Kidney (tissue), 14 donors: Measurements from ENCODE around the gene TNFRSF18. TPM values are rescaled to one million over a fixed set of nuclear protein-coding genes. Genes with fewer than 3 reads are reported as not detected.
A peak's percentile ranks its signal among the peaks of the same experiment; 100 is the strongest.

Source experiments
- DNase-seq, 5 donors: peaks; one replicate each; pipeline ENCODE4 v3.0.0-alpha.2; 2013 to 2020
- FAIRE-seq: peaks from 2 replicates; lab custom pipeline; 2012; peaks lifted over from hg19 to GRCh38; lab: Jason Lieb, UNC
- H3K27ac ChIP-seq, 2 donors: one replicate each; pipeline ENCODE4 v1.7.0; 2013; ENCODE audit warnings: low read depth in 2 of 2, low read length in 2 of 2, inconsistent platforms in 1 of 2
- H3K27me3 ChIP-seq: one replicate; pipeline ENCODE4 v1.7.1; 2013; ENCODE audit warnings: low read length, inconsistent platforms; ENCODE audit not compliant: control insufficient read depth, insufficient read depth
- H3K36me3 ChIP-seq, 3 donors: one replicate each; pipeline versions ENCODE4 v1.7.0 to v1.7.1; 2013; ENCODE audit warnings: low read length in 3 of 3, control low read depth in 1 of 3, inconsistent platforms in 1 of 3; ENCODE audit not compliant: insufficient read depth in 3 of 3, control insufficient read depth in 2 of 3
- H3K4me1 ChIP-seq, 3 donors: one replicate each; pipeline versions ENCODE4 v1.7.0 to v1.7.1; 2013; ENCODE audit warnings: low read length in 3 of 3, inconsistent platforms in 1 of 3, low read depth in 1 of 3; ENCODE audit not compliant: control insufficient read depth in 2 of 3, insufficient read depth in 2 of 3
- H3K4me3 ChIP-seq, 3 donors: one replicate each; pipeline versions ENCODE4 v1.7.0 to v1.8.1; 2013; ENCODE audit warnings: low read length in 3 of 3, control low read depth in 1 of 3, inconsistent platforms in 1 of 3
- H3K9ac ChIP-seq, 3 donors: one replicate each; pipeline versions ENCODE4 v1.7.0 to v1.7.1; 2013; ENCODE audit warnings: low read length in 3 of 3, control low read depth in 1 of 3, inconsistent platforms in 1 of 3
- H3K9me3 ChIP-seq, 3 donors: one replicate each; pipeline versions ENCODE4 v1.7.0 to v1.7.1; 2013; ENCODE audit warnings: low read length in 3 of 3, control low read depth in 1 of 3, inconsistent platforms in 1 of 3; ENCODE audit not compliant: control insufficient read depth in 2 of 3, insufficient read depth in 1 of 3
- CTCF ChIP-seq: IDR thresholded peaks from 3 replicates; pipeline ENCODE4 v1.5.1; 2012; ENCODE audit warnings: mild to moderate bottlenecking, moderate library complexity, borderline replicate concordance; ENCODE audit not compliant: insufficient read depth; ENCODE audit errors: extremely low read depth
- intact Hi-C: fragments of 100-400 bp; cut with DNase I; formaldehyde crosslinking; loops from one replicate; pipeline ENCODE4 v1.11.1; 2022
- polyA plus RNA-seq: library from polyadenylated mRNA; stranded (reverse); fragments of 350-450 nt; fragmentation: Illumina TruSeq; extraction: RNeasy Lipid Tissue Mini Kit (QIAGEN cat#74804); gene quantifications from one replicate; pipeline ENCODE4 v1.2.3, GENCODE V29; 2014; ENCODE audit warnings: low read depth, low replicate concordance; ENCODE audit not compliant: insufficient read depth
- total RNA-seq: library from RNA; stranded (reverse); fragmentation: NEBNext Ultra II Directional; extraction: Animal tissue kit (Norgen Biotek cat#: 25700); gene quantifications from one replicate; pipeline ENCODE4 v1.2.1, GENCODE V29; 2021
- donor health status: control.
- donor health status: control.
- donor health status: control.
- donor health status: control.
- donor health status: control.
- donor health status: DM: yes; HTN: yes; CAD: no.
- donor health status: Normal renal cell carcinoma (clear cell type).

Gene TNFRSF18
- total and polyA plus RNA-seq, 2 donors from 2014 or later, result 8.1 TPM; not detected in 1

DNA sequence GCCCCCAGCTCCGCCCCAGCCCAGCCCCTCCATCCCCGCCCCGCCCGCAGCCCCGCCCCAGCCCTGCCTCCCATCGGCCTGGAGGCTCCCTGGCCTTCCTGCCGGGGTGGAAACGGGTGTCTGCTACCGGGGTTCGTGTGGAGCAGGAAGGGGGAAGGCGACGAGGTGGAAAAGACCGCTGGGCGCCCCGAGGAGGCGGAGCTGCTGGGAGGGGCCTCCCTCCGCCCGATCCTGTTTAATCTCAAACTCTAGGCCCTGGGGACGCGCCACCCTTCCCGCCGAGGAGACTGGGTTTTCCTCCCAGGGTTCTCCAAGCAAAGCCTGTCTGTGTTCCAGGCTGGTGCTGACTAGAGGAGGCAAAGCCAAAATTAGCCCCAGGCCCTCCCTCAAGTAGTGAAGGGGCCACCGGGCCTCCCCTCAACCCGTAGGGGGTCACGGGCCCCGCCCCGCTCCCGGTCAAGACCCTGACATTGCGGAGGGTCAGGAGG lies 48.9 kb downstream of the TNFRSF18 start:
- Histone ChIP-seq H3K27ac (peak overlapping the region; percentile 85 to 86), H3K36me3 (no peaks in the 10 kb centered on the region), H3K4me3 (peak overlapping the region; percentile 20 to 60 (median 36)), H3K27me3 (no peaks in the 10 kb centered on the region), H3K4me1 (peaks cover 0 to 8% (median 0%) of the 10 kb centered on the region in 3 donors), H3K9me3 (no peaks in the 10 kb centered on the region), H3K9ac (peak overlapping the region in 2 of 3 donors; percentile 80 to 82)
- DNase-seq (peak; percentile 82 to 97 (median 91)), FAIRE-seq (no peak)
- intact Hi-C loops, result no loop called here
- no peak for TF ChIP-seq CTCF

DNA sequence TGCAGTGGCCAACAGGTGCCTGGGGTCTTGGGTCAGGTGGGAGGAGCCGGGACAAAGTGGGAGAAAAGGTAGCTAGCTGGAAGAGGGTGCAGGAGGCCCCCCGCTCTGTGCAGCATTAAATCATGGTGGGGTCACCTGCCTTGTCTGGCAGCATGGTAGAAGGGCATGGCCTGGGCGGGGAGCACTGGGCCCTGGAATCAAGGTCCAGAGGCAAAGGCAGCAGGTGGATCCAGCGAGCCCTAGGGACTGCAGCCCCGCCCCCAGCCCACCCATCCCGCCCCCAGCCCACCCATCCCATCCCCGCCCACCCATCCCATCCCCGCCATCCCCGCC lies 49.4 kb downstream of the TNFRSF18 start:
- no peak for TF ChIP-seq CTCF
- Histone ChIP-seq H3K4me1 (peaks cover 0 to 8% (median 0%) of the 10 kb centered on the region in 3 donors), H3K36me3 (no peaks in the 10 kb centered on the region), H3K4me3 (no peak overlapping the region), H3K27ac (peak overlapping the region in 1 of 2 donors; percentile 67), H3K9me3 (no peaks in the 10 kb centered on the region), H3K9ac (no peak overlapping the region), H3K27me3 (no peaks in the 10 kb centered on the region)
- FAIRE-seq, result no peak
- intact Hi-C loops, result no loop called here
- DNase-seq, result no peak

DNA sequence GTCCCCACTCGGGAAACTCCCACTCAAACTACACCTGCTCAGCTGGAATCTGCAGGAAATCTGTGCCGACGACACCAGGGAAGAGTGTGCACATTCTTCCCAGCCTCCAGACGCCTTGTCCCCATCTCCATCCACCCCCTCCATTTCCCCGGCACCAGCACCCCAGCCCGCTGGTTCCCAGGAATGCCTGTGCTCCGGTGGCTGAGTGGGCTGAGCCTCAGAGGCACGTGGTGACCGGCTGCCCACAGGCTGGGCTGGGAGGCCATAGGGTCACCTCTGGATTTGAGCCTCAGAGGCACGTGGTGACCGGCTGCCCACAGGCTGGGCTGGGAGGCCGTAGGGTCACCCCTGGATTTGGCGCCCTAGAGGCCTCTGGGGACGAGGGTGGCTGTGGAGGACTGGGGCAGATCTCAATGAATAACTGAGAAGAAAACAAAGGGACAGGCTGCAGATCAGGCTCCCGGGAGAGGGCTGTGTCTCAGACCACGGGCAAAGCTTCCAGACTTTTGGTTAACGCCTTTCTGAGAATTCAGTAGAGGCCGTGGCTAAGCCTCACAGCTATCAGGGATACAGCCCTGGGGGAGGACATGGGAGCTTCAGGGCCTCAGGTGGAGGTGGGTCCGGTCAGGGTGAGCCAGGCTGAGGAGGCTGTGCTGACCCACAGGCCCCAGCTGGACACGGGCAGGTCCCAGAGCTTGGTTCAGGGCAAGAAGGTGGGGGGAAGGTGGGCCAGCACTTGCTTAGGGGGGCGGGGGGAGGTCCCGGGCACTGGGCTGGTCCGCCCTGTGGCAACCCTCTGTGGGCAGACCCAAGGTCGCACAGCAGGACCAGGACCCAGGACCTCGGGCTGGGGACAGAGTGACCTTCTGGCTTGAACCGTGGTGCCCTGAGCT lies 50.0 kb downstream of the TNFRSF18 start:
- intact Hi-C loops, result no loop called here
- DNase-seq, result peak in 3 of 5 donors; percentile 62 to 76 (median 75)
- Histone ChIP-seq H3K4me1 (peaks cover 0 to 8% (median 0%) of the 10 kb centered on the region in 3 donors), H3K9ac (no peak overlapping the region), H3K9me3 (no peaks in the 10 kb centered on the region), H3K4me3 (no peak overlapping the region), H3K27ac (peak overlapping the region; percentile 36 to 67), H3K27me3 (no peaks in the 10 kb centered on the region), H3K36me3 (no peaks in the 10 kb centered on the region)
- no peak for TF ChIP-seq CTCF
- FAIRE-seq, result no peak
